Measurements from ENCODE around the gene ANKRD12.

Gene ANKRD12

DNA sequence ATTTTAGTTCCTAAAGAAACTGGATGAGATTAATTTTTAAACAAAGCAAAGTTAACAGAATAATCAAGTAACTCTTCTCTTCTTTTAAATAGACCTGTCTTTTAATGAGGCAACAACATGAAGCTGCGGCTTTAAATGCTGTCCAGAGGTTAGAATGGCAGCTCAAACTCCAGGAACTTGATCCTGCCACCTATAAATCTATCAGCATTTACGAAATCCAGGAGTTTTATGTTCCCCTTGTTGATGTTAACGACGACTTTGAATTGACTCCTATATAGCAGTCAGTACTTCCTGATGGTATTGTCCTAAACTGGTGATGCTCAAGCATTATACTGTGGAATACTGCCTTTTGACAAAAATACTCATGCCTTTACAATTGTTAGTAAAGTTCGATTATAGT is 144.3 kb downstream of the ANKRD12 start:
- TF ChIP-seq, protein P1, sequence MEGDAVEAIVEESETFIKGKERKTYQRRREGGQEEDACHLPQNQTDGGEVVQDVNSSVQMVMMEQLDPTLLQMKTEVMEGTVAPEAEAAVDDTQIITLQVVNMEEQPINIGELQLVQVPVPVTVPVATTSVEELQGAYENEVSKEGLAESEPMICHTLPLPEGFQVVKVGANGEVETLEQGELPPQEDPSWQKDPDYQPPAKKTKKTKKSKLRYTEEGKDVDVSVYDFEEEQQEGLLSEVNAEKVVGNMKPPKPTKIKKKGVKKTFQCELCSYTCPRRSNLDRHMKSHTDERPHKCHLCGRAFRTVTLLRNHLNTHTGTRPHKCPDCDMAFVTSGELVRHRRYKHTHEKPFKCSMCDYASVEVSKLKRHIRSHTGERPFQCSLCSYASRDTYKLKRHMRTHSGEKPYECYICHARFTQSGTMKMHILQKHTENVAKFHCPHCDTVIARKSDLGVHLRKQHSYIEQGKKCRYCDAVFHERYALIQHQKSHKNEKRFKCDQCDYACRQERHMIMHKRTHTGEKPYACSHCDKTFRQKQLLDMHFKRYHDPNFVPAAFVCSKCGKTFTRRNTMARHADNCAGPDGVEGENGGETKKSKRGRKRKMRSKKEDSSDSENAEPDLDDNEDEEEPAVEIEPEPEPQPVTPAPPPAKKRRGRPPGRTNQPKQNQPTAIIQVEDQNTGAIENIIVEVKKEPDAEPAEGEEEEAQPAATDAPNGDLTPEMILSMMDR (IDR thresholded peaks at IDR 0.05), result no peak

DNA sequence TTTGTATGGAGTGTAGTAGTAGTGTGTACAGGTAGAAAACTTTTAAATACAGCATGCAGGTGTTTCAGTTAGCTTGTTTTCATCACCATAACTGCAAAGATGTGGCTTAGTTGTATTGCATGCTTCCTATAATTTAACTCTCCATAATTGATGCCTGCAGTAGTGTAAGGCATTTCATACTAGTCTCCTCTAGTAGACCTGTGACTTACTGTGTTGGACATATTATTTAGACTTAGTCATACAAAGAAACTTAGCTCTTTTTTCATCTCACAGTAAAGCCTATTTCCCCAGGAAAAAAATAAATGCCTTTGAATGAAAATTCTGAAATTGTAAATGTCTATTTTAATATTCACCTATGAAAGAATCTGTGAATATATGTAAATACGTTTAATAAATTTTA is 145.2 kb downstream of the ANKRD12 start:
- TF ChIP-seq, protein P1 (IDR thresholded peaks at IDR 0.05), result no peak

DNA sequence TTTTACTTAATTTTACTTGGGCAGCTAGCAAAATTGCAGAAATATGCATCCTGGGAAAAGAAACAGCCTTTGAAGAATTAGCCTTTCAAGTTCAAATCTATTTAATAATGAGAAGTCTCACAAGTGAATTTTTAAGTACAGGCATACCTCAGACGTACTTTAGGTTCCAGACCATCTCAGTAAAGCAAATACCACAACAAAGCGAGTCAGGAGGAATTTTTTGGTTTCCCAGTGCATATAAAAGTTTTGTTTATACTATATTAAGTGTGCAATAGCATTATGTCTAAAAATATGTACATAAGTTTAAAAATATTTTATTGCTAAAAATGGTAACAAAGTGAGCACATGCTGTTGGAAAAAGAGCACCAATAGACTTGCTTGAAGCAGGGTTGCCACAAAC is 147.2 kb downstream of the ANKRD12 start:
- TF ChIP-seq, protein P1 (IDR thresholded peaks at IDR 0.05), result no peak

DNA sequence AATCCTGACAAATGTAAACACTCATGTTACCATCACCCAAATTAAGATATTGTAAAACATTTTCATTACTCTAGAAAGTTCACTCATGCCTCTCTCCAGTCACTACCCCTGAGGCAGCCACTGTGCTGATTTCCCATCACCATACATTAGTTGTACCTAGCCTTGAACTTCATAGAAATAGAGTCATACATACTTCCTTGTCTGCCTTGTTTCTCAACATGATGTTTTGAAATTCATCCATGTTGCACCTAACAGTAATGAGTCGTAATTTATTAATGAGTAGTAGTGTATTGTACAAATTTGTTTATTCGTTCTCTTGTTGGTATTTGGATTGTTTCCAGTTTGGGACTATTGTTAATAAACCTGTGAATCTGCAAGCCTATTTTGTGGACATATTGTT is 149.0 kb downstream of the ANKRD12 start:
- TF ChIP-seq, protein P1 (IDR thresholded peaks at IDR 0.05), result no peak

DNA sequence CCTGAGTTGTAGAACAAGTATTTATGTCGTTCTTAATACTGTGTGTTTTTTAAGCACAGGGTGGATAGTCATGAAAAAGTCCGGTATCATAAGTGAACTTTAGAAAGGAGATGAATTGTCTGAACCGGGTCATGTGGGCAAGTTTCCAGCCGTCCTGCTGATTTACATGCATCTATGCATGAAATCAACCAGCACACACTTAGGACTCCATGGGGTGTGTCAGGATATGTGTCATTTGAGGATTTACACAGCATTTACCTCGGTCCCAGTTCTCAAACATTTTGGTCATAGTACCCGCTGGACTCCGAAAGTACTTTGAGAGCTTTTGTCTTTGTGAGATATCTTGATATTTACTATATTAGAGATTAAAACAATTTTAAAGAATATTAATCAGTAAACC is 150.5 kb downstream of the ANKRD12 start:
- TF ChIP-seq, protein P1 (IDR thresholded peaks at IDR 0.05), result no peak

DNA sequence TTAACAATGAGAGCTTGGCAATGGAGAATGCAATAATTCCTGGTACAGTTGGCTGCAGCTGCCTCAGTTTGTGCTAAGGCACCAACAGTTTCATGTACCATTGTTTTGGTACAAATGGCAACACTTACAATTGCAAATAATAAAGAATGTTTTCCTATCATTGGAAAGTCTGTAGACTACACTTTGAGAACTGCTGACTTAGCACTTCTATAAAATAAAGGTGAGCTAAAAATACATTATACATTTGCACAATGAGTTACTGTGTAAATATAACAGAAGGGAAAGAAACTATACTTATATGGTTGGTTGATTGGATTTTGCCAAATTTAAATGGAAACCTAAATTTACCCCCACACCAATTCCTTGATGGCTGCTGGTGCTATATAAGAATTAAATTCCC is 153.1 kb downstream of the ANKRD12 start:
- TF ChIP-seq, protein P1 (IDR thresholded peaks at IDR 0.05), result no peak

DNA sequence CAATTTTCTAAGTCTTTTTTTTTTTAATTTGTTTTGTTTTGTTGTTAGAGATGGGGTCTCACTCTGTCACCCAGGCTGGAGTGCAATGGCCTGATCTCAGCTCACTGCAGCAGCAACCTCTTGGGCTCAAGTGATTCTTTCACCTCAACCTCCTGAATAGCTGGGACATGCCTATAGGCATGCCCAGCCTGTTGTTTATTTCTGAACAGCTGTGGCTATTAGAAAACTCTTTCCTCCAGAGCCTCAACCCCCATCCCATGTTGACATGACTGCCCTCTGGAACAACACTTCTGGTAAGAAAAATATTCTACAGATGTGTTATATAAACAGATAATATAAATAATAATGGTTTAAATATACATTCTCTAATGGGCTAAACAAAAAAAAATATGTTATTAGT is 153.6 kb downstream of the ANKRD12 start:
- TF ChIP-seq, protein P1 (IDR thresholded peaks at IDR 0.05), result no peak

DNA sequence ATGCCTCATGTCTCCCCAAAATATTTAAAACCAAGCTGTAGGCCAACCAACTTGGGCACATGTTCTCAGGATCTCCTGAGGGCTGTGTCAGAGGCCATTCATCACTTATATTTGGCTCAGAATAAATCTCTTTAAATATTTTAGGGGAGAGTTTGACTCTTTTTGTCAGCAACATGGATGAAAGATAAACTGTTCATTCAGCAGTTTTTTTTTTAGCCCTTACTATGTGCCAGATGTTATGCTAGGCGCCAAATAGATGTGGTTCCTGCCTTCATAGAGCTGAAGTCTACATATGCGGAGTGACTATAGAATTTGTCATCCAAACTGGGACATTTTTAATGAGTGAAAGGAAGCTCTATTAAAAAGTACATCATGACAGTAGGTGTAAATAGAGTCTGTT is 155.5 kb downstream of the ANKRD12 start:
- TF ChIP-seq, protein P1 (IDR thresholded peaks at IDR 0.05), result no peak

Measured in LNCAP (cell line).